Sigmoid colon (tissue), 4 donors: ENCODE results near the gene FRS2.

ENCODE experiments used
- CTCF ChIP-seq, 4 experiments: fragments of 450-650 bp in 3 of 4; fragments of 200-600 bp in 1 of 4; IDR thresholded peaks; one replicate each; pipeline ENCODE4 v1.5.1; 2016 to 2019; ENCODE audit warnings: antibody characterized with exemption in 4 of 4, mild to moderate bottlenecking in 3 of 4, moderate library complexity in 2 of 4
- POLR2A ChIP-seq, 2 donors: fragments of 450-650 bp; IDR thresholded peaks; one replicate each; pipeline ENCODE4 v1.6.1; 2016; ENCODE audit warnings: antibody characterized with exemption in 2 of 2, mild to moderate bottlenecking in 2 of 2, moderate library complexity in 2 of 2
- POLR2AphosphoS5 ChIP-seq, 4 donors: sonication (generic); formaldehyde crosslinking; IDR thresholded peaks; one replicate each; pipeline ENCODE4 v1.6.1; 2017; ENCODE audit warnings: antibody characterized with exemption in 4 of 4

GRCh38 chr12:69479675-69480074, 9.5 kb downstream of the FRS2 start:
- TF ChIP-seq CTCF (IDR thresholded peaks at IDR 0.05) (no peak), POLR2A (IDR thresholded peaks at IDR 0.05) (no peak), POLR2AphosphoS5 (IDR thresholded peaks at IDR 0.05) (no peak)
